Lower lobe of right lung (tissue), 2 donors: ENCODE data around the gene ATP2C2. TPM values are rescaled to one million over a fixed set of nuclear protein-coding genes. Genes with fewer than 3 reads are reported as not detected.

Source experiments
- ATAC-seq, 2 donors: fragments of 200-7000 bp; cut with Tn5 transposase; one replicate each; pipeline ENCODE4 v1.9.1; 2020 to 2022; ENCODE audit warnings: mild to moderate bottlenecking in 2 of 2, moderate library complexity in 2 of 2
- DNase-seq: peaks from one replicate; pipeline ENCODE4 v3.0.0-alpha.2; 2020
- H3K27ac ChIP-seq: fragments of 200-600 bp; one replicate; pipeline ENCODE4 v1.8.0; 2022
- H3K27me3 ChIP-seq: fragments of 200-600 bp; one replicate; pipeline ENCODE4 v1.8.0; 2022; ENCODE audit warnings: low read depth
- H3K36me3 ChIP-seq: fragments of 200-600 bp; one replicate; pipeline ENCODE4 v1.8.0; 2022; ENCODE audit warnings: mild to moderate bottlenecking
- H3K4me1 ChIP-seq: fragments of 200-600 bp; one replicate; pipeline ENCODE4 v1.8.0; 2022
- H3K4me3 ChIP-seq: fragments of 200-600 bp; one replicate; pipeline ENCODE4 v1.8.0; 2022; ENCODE audit warnings: mild to moderate bottlenecking
- H3K9me3 ChIP-seq: fragments of 200-600 bp; one replicate; pipeline ENCODE4 v1.8.0; 2022
- intact Hi-C: fragments of 100-400 bp; cut with DNase I; formaldehyde crosslinking; loops from one replicate; pipeline ENCODE4 v1.11.0; 2022
- total RNA-seq: library from RNA; stranded (reverse); fragmentation: NEBNext Ultra II Directional; extraction: Animal tissue kit (Norgen Biotek cat#: 25700); gene quantifications from one replicate; pipeline ENCODE4 v1.2.1, GENCODE V29; 2021
- TF ChIP-seq, protein P1 (sequence below): fragments of 200-600 bp; IDR thresholded peaks from one replicate; pipeline ENCODE4 v1.8.0; 2022; ENCODE audit warnings: antibody characterized with exemption, mild to moderate bottlenecking
- donor health status: DM: no; HTN: yes; CAD: no; lungs with severe emphysema.

The ATP2C2 gene
- total RNA-seq, 1 donor from 2014 or later = 56.2 TPM

DNA sequence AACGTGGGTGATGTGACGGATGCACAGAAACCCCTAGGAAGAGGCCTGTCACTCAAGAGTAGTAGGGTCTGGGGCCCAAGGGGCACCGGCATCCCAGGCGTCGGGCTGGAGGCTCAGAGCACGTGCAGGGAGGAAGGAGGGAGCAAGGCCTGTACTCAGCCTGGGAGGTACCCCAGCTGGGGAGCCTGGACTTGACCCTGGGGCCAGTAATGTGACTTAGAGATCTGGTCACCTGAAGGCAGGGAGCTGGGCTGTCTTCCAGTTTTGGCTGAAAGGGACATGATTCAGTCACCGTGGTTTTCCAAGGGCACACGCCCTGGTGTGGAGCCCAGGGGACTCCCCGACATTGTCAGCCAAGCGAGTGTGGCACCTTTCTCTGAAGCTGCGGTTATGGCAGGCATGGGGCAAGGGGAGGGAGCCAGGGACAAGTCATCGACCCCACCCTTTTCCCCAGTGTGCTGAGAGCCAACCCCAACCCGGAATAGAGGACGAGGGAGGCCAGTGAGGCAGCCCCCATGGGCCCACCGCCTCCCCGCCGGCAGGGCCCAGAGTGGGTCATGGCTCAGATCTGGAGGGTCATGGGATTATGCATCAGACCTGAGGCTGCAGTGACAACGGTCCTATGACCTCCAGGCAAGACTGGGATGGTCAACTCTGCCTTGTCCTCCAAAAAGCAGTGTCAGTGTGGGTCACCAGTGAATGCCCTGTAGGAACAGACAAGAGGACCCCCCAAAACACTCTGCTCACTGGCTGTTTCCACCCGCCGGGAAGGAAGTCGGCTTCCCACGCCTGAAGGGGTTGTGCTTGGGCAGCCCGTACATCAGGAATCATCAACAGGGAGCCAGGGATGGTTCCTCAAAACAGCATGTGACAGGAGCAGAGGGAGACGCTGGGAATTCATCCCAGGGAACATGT lies 94.2 kb downstream of the ATP2C2 start:
- DNase-seq (peak; percentile 16), ATAC-seq (peak in 1 of 2 donors; percentile 31)
- TF ChIP-seq, protein P1, sequence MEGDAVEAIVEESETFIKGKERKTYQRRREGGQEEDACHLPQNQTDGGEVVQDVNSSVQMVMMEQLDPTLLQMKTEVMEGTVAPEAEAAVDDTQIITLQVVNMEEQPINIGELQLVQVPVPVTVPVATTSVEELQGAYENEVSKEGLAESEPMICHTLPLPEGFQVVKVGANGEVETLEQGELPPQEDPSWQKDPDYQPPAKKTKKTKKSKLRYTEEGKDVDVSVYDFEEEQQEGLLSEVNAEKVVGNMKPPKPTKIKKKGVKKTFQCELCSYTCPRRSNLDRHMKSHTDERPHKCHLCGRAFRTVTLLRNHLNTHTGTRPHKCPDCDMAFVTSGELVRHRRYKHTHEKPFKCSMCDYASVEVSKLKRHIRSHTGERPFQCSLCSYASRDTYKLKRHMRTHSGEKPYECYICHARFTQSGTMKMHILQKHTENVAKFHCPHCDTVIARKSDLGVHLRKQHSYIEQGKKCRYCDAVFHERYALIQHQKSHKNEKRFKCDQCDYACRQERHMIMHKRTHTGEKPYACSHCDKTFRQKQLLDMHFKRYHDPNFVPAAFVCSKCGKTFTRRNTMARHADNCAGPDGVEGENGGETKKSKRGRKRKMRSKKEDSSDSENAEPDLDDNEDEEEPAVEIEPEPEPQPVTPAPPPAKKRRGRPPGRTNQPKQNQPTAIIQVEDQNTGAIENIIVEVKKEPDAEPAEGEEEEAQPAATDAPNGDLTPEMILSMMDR = no peak
- no peak overlapping the region for H3K27ac ChIP-seq
- peaks cover 28% of the 10 kb centered on the region for H3K36me3 ChIP-seq
- no peaks in the 10 kb centered on the region for H3K27me3 ChIP-seq
- H3K4me1 ChIP-seq = no peaks in the 10 kb centered on the region
- peaks cover 9% of the 10 kb centered on the region for H3K9me3 ChIP-seq
- intact Hi-C loops = no loop called here
- no peak overlapping the region for H3K4me3 ChIP-seq

DNA sequence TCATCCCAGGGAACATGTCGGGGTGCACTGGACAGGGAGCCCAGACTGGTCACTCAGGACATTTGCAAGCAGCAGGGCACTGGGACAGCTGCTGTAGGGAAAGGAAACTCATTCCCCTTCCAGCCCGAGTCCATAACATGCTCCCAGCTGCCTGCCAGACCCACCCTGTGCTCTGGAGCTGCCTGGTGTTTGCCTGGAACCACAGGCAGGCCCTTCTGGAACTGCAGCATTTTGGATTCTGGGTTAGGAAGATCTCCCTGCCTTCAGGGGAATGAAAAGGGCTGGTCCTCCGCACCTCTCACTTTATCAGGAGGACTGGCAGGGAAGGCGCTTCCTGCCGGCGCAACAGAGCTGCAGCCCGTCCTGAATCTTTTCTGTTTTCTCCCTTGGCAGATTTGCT lies 94.9 kb downstream of the ATP2C2 start:
- peak; percentile 9 for DNase-seq
- TF ChIP-seq, protein P1 = no peak
- no peaks in the 10 kb centered on the region for H3K4me1 ChIP-seq
- H3K27ac ChIP-seq = no peak overlapping the region
- no peak for ATAC-seq
- H3K9me3 ChIP-seq = peaks cover 12% of the 10 kb centered on the region
- intact Hi-C loops = no loop called here
- no peak overlapping the region for H3K4me3 ChIP-seq
- no peaks in the 10 kb centered on the region for H3K27me3 ChIP-seq
- peaks cover 30% of the 10 kb centered on the region for H3K36me3 ChIP-seq

DNA sequence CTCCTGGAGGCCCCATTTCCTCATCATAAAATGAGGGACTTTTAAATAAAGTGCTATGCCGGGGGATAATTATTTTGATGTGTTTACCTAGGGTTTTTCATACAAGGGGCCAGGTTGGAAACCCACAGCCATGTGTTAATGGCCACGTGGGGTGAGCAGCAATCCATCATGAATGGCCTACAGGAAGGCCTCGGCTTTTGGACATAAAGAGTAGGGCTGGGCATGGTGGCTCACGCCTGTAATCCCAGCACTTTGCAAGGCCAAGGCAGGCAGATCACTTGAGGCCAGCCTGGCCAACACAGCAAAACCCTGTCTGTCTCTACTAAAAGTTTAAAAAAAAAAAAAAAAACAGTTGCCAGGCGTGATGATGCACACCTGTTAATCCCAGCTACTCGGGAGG lies 95.8 kb downstream of the ATP2C2 start:
- intact Hi-C loops = no loop called here
- TF ChIP-seq, protein P1 = no peak
- Histone ChIP-seq H3K27ac (no peak overlapping the region), H3K36me3 (peaks cover 30% of the 10 kb centered on the region), H3K4me1 (no peaks in the 10 kb centered on the region), H3K27me3 (no peaks in the 10 kb centered on the region), H3K4me3 (no peak overlapping the region), H3K9me3 (peaks cover 12% of the 10 kb centered on the region)
- DNase-seq = no peak
- no peak for ATAC-seq

DNA sequence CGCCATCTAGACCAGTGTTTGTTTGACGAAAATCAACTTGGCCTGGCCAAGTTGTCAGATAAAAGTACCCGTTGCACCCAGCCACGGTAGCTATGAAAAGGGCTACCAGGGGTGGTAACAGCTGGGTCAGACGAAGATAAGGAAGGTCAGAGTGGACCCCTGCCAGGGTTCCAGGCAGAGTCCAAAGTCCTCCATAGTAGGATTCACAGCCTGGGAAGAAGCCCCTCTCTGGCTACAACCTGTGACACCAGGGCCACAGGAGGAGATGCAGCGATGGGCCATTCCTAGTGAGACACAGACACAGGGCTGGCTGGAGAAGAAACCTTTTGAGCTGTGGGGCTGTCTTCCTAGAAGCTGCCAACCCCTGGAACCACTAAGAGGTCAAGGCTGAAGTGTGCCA lies 96.8 kb downstream of the ATP2C2 start:
- ATAC-seq = no peak
- Histone ChIP-seq H3K4me3 (no peak overlapping the region), H3K4me1 (no peaks in the 10 kb centered on the region), H3K9me3 (peaks cover 12% of the 10 kb centered on the region), H3K27me3 (no peaks in the 10 kb centered on the region), H3K27ac (no peak overlapping the region), H3K36me3 (peaks cover 30% of the 10 kb centered on the region)
- intact Hi-C loops = no loop called here
- TF ChIP-seq, protein P1 = no peak
- DNase-seq = no peak

DNA sequence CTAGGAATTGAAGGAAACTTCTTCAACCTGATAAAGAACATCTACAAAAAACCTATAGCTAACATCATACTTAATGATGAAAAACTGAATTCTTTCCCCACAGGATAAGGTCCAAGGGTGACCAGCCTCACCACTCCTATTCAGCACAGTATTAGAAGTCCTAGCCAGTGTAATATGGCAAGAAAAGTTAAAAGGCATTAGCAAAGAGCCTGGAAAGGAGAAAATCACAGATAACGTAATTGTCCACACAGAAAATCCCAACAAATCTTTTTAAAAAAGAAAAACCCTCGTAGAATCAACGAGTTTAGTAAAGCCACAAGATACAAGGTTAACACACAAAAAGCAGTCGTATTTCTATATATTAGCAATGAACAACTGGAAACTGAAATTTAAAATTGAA lies 98.4 kb downstream of the ATP2C2 start:
- H3K9me3 ChIP-seq = peaks cover 12% of the 10 kb centered on the region
- H3K4me1 ChIP-seq = no peaks in the 10 kb centered on the region
- intact Hi-C loops = no loop called here
- H3K27ac ChIP-seq = no peak overlapping the region
- DNase-seq (no peak), ATAC-seq (no peak)
- TF ChIP-seq, protein P1 = no peak
- H3K36me3 ChIP-seq = peaks cover 29% of the 10 kb centered on the region
- H3K4me3 ChIP-seq = no peak overlapping the region
- no peaks in the 10 kb centered on the region for H3K27me3 ChIP-seq
